K562 (cell line): Measurements from ENCODE around the gene GALM. TPM values are rescaled to one million over a fixed set of nuclear protein-coding genes. Genes with fewer than 3 reads are reported as not detected.

Source experiments
- ATAC-seq: fragments of 200-7000 bp; cut with Tn5 transposase; 3 replicates; pipeline ENCODE4 v1.9.1; 2020; ENCODE audit warnings: moderate library complexity
- BruUV-seq: library from RNA; stranded (reverse); fragments of 400-500 nt; replicated peaks from 2 replicates; lab custom pipeline; 2021; lab: Mats Ljungman, UMichigan
- CTCF ChIA-PET: fragments of 300-600 bp; formaldehyde crosslinking; extraction: SDS; loops from one replicate; lab custom pipeline; 2021; ENCODE audit warnings: low intra/inter-chr PET ratio; lab: Yijun Ruan, JAX
- POLR2A ChIA-PET: fragments of 300-600, 350-650 bp; sonication (Branson Sonifier 250); formaldehyde crosslinking; extraction: SDS; loops from one replicate; lab custom pipeline; 2021; ENCODE audit warnings: antibody characterized with exemption, inconsistent platforms; lab: Yijun Ruan, JAX
- DNase-seq, 4 experiments: peaks; one replicate each; pipeline versions ENCODE4 v3.0.0 to v3.0.0-alpha.2; 2011 to 2018; ENCODE audit warnings: low spot score in 3 of 4, mixed read lengths in 3 of 4; ENCODE audit errors: extremely low read depth in 1 of 4
- FAIRE-seq: peaks from 2 replicates; lab custom pipeline; 2011; peaks lifted over from hg19 to GRCh38; lab: Jason Lieb, UNC
- H2AFZ ChIP-seq: 2 replicates; pipeline ENCODE4 v1.6.0; 2011; ENCODE audit warnings: low read depth, low read length, control low read depth, inconsistent platforms
- H3K27ac ChIP-seq: fragments of 200-600 bp; 3 replicates; pipeline ENCODE4 v1.8.0; 2011; ENCODE audit warnings: low read depth, mild to moderate bottlenecking, control low read depth, inconsistent platforms, low read length, moderate library complexity, mixed read lengths; ENCODE audit errors: extremely low read depth
- H3K27me3 ChIP-seq, 2 experiments: fragments of 300-600 bp in 1 of 2; 2 replicates in 1 of 2; 3 replicates in 1 of 2; pipeline versions ENCODE4 v1.6.0 to v1.8.0; 2011; ENCODE audit warnings: inconsistent platforms in 2 of 2, low read length in 2 of 2, mild to moderate bottlenecking in 1 of 2, mixed read lengths in 1 of 2, moderate library complexity in 1 of 2; ENCODE audit not compliant: control insufficient read depth in 2 of 2, insufficient read depth in 2 of 2
- H3K36me3 ChIP-seq: fragments of 300-600 bp; 3 replicates; pipeline ENCODE4 v1.8.0; 2011; ENCODE audit warnings: mild to moderate bottlenecking, low read length, inconsistent platforms; ENCODE audit not compliant: control insufficient read depth, insufficient read depth
- H3K4me1 ChIP-seq, 2 experiments: fragments of 200-600 bp in 1 of 2; replicated peaks in 1 of 2; 2 replicates in 1 of 2; 3 replicates in 1 of 2; pipeline versions ENCODE4 v1.5.1 to v1.8.0; 2011; ENCODE audit warnings: inconsistent platforms in 2 of 2, low read length in 2 of 2, mild to moderate bottlenecking in 1 of 2, mixed read lengths in 1 of 2, moderate library complexity in 1 of 2; ENCODE audit not compliant: control insufficient read depth in 2 of 2, insufficient read depth in 2 of 2
- H3K4me2 ChIP-seq: 2 replicates; pipeline ENCODE4 v1.6.1; 2011; ENCODE audit warnings: low read length, control low read depth, inconsistent platforms, mixed read lengths; ENCODE audit not compliant: insufficient read depth
- H3K4me3 ChIP-seq: fragments of 200-600 bp; sonication (generic), shearing (Covaris generic); 2 replicates; pipeline ENCODE4 v1.5.1; 2016; ENCODE audit warnings: control low read depth, inconsistent platforms
- H3K79me2 ChIP-seq: fragments of 200-600 bp; 3 replicates; pipeline ENCODE4 v1.8.0; 2011; ENCODE audit warnings: low read length, inconsistent platforms; ENCODE audit not compliant: control insufficient read depth, insufficient read depth
- H3K9ac ChIP-seq, 2 experiments: 2 replicates each; pipeline versions ENCODE4 v1.6.0 to v1.6.1; 2011; ENCODE audit warnings: low read depth in 2 of 2, low read length in 2 of 2, control low read depth in 1 of 2, inconsistent platforms in 1 of 2, mild to moderate bottlenecking in 1 of 2, mixed read lengths in 1 of 2; ENCODE audit not compliant: insufficient read depth in 1 of 2
- H3K9me1 ChIP-seq: one replicate; pipeline ENCODE4 v1.6.0; 2011; ENCODE audit warnings: inconsistent platforms, mild to moderate bottlenecking, low read length, moderate library complexity; ENCODE audit not compliant: control insufficient read depth, insufficient read depth
- H3K9me3 ChIP-seq: replicated peaks from 2 replicates; pipeline ENCODE4 v1.5.1; 2011; ENCODE audit warnings: low read depth, low read length, inconsistent platforms; ENCODE audit not compliant: control insufficient read depth, insufficient read depth
- H4K20me1 ChIP-seq: replicated peaks from 2 replicates; pipeline ENCODE4 v1.6.1; 2011; ENCODE audit warnings: low read length, inconsistent platforms, mixed read lengths; ENCODE audit not compliant: control insufficient read depth, insufficient read depth
- ADNP ChIP-seq: fragments of 200-800 bp; sonication (Bioruptor generic); IDR thresholded peaks from 2 replicates; pipeline ENCODE4 v1.6.1; 2016; ENCODE audit warnings: missing genetic modification characterization, missing compliant biosample characterization
- BCL6 ChIP-seq: fragments of 250-450 bp; sonication (Bioruptor Pico); IDR thresholded peaks from 2 replicates; pipeline ENCODE4 v1.4.0; 2020
- CBFA2T2 ChIP-seq: fragments of 450-650 bp; conservative IDR thresholded peaks from 2 replicates; pipeline ENCODE4 v1.6.1; 2017; ENCODE audit warnings: mild to moderate bottlenecking
- DPF2 ChIP-seq: fragments of 450-650 bp; IDR thresholded peaks from 2 replicates; pipeline ENCODE4 v1.6.1; 2016
- FOXP1 ChIP-seq: sonication (generic); formaldehyde crosslinking; IDR thresholded peaks from 2 replicates; pipeline ENCODE4 v1.8.0; 2022; ENCODE audit warnings: mild to moderate bottlenecking, missing genetic modification reagents
- HDAC6 ChIP-seq: IDR thresholded peaks from 2 replicates; pipeline ENCODE4 v1.6.1; 2012; ENCODE audit warnings: low read depth, mild to moderate bottlenecking, control low read depth, inconsistent platforms, low read length, moderate library complexity
- KDM1A ChIP-seq, 2 experiments: fragments of 450-650 bp; IDR thresholded peaks; 2 replicates each; pipeline ENCODE4 v1.6.1; 2016; ENCODE audit warnings: mild to moderate bottlenecking in 2 of 2
- MAFF ChIP-seq: IDR thresholded peaks from 2 replicates; pipeline ENCODE4 v1.6.1; 2012; ENCODE audit warnings: low read length, improper control_type of control experiment
- PATZ1 ChIP-seq: fragments of 250-450 bp; sonication (Bioruptor Pico); IDR thresholded peaks from 2 replicates; pipeline ENCODE4 v1.5.0; 2020; ENCODE audit warnings: mild to moderate bottlenecking, borderline replicate concordance
- PCBP2 ChIP-seq: fragments of 200-400 bp; formaldehyde crosslinking; IDR thresholded peaks from 2 replicates; pipeline ENCODE4 v1.6.1; 2018; ENCODE audit warnings: low read length, low read depth, mild to moderate bottlenecking, moderate library complexity; ENCODE audit not compliant: poor library complexity, severe bottlenecking
- STAG1 ChIP-seq: sonication (generic); formaldehyde crosslinking; IDR thresholded peaks from 2 replicates; pipeline ENCODE4 v1.5.0; 2020; ENCODE audit warnings: missing genetic modification reagents, borderline replicate concordance
- STAT5A ChIP-seq: IDR thresholded peaks from 2 replicates; pipeline ENCODE4 v1.6.1; 2012; ENCODE audit warnings: low read length, inconsistent platforms, borderline replicate concordance
- TCF15 ChIP-seq: fragments of 250-450 bp; sonication (Bioruptor Pico); IDR thresholded peaks from 2 replicates; pipeline ENCODE4 v1.8.0; 2022; ENCODE audit warnings: moderate library complexity, mild to moderate bottlenecking, inconsistent platforms
- ZNF143 ChIP-seq: sonication (generic); formaldehyde crosslinking; IDR thresholded peaks from 2 replicates; pipeline ENCODE4 v1.9.0; 2022; ENCODE audit warnings: mild to moderate bottlenecking, missing genetic modification reagents
- ZNF445 ChIP-seq: fragments of 250-450 bp; sonication (Bioruptor Pico); IDR thresholded peaks from 2 replicates; pipeline ENCODE4 v1.4.0; 2020; ENCODE audit warnings: low read depth, mild to moderate bottlenecking, moderate library complexity
- WGBS: fragments of 100-300 bp; shearing (Covaris generic); methylation state at CpG from one replicate; pipeline ENCODE4 v1.1.6; 2016; ENCODE audit warnings: low coverage, mixed read lengths; ENCODE audit not compliant: insufficient coverage; ENCODE audit errors: missing lambda C conversion rate; 5-methylcytosine and 5-hydroxymethylcytosine counted together
- in situ Hi-C: fragments of 300-500 bp; cut with MboI; formaldehyde crosslinking; loops from 4 replicates; pipeline ENCODE4 v1.15.0; 2018; ENCODE audit warnings: inconsistent platforms, mixed read lengths
- intact Hi-C: fragments of 100-400 bp; cut with micrococcal nuclease; formaldehyde crosslinking; loops from 2 replicates; pipeline ENCODE4 v1.14.2; 2022
- polyA plus RNA-seq, 8 experiments: library from polyadenylated mRNA; depleted of rRNA in 4 of 8; stranded (reverse) in 5 of 8; unstranded in 3 of 8; fragments of >200 nt; fragmentation: Nextera tagmentation in 2 of 8; fragmentation: Illumina TruSeq in 1 of 8; extraction: Ambion mirVana in 2 of 8; extraction: Trizol in 1 of 8; gene quantifications; 2 replicates each; pipeline versions ENCODE4 v1.2.1 to v1.2.3, GENCODE V29; 2011 to 2014; ENCODE audit warnings: inconsistent platforms in 1 of 8, missing spikeins in 1 of 8
- total RNA-seq, 7 experiments: library from RNA; depleted of rRNA in 6 of 7; stranded (reverse); fragments of >200 nt in 6 of 7; fragmentation: Illumina TruSeq in 2 of 7; extraction: Trizol in 2 of 7; gene quantifications; 2 replicates each; pipeline versions ENCODE4 v1.2.1 to v1.2.3, GENCODE V29; 2011 to 2021; ENCODE audit warnings: low replicate concordance in 1 of 7
- TF ChIP-seq, protein P1 (sequence below): fragments of 150-350 bp; IDR thresholded peaks from 2 replicates; pipeline ENCODE4 v1.6.1; 2014; ENCODE audit warnings: low read depth, mild to moderate bottlenecking, low read length, borderline replicate concordance

The GALM gene
- total and polyA plus RNA-seq, 9 of the 15 experiments (the other 6 are each of a cell fraction or from before 2014, with no cell fraction given), result 22.1 to 51.7 (median 27.9) TPM

GRCh38 chr2:38712413-38712812, 46.5 kb downstream of the GALM start (continued):
- TF ChIP-seq, protein P1, sequence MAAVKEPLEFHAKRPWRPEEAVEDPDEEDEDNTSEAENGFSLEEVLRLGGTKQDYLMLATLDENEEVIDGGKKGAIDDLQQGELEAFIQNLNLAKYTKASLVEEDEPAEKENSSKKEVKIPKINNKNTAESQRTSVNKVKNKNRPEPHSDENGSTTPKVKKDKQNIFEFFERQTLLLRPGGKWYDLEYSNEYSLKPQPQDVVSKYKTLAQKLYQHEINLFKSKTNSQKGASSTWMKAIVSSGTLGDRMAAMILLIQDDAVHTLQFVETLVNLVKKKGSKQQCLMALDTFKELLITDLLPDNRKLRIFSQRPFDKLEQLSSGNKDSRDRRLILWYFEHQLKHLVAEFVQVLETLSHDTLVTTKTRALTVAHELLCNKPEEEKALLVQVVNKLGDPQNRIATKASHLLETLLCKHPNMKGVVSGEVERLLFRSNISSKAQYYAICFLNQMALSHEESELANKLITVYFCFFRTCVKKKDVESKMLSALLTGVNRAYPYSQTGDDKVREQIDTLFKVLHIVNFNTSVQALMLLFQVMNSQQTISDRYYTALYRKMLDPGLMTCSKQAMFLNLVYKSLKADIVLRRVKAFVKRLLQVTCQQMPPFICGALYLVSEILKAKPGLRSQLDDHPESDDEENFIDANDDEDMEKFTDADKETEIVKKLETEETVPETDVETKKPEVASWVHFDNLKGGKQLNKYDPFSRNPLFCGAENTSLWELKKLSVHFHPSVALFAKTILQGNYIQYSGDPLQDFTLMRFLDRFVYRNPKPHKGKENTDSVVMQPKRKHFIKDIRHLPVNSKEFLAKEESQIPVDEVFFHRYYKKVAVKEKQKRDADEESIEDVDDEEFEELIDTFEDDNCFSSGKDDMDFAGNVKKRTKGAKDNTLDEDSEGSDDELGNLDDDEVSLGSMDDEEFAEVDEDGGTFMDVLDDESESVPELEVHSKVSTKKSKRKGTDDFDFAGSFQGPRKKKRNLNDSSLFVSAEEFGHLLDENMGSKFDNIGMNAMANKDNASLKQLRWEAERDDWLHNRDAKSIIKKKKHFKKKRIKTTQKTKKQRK, result no peak

DNA sequence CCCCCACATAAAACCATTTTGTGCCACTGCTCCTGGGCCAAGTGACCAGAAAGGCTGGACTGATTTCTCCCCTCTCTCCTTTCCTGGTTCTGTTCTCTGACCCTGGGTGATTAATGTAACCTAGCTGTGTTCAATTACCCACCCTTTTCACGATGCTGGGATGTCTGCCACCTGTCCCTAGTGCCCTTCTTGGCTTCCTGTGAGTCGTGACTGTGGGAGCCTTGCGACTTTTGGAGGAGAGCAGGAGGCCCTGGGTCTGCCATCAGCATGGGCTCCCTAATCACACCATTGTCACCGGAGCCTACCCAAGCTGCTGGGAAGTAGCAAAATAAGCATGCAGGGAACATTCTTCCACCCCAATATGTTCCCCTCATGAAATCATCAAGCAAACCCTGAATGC, 47.0 kb downstream of the GALM start:
- POLR2A ChIA-PET, result no interaction called here
- Histone ChIP-seq H3K27me3 (no peaks in the 10 kb centered on the region), H3K36me3 (no peaks in the 10 kb centered on the region; the same call in 2 of the 3 replicates), H3K9me3 (no peaks in the 10 kb centered on the region), H3K79me2 (no peaks in the 10 kb centered on the region), H3K27ac (no peak overlapping the region), H3K4me1 (no peaks in the 10 kb centered on the region; a peak in 1 of 5 replicates), H3K9me1 (no peaks in the 10 kb centered on the region), H3K9ac (no peak overlapping the region), H2AFZ (no peak overlapping the region), H3K4me2 (no peak overlapping the region), H4K20me1 (no peaks in the 10 kb centered on the region), H3K4me3 (no peak overlapping the region)
- intact Hi-C loops, result no loop called here
- ATAC-seq (no peak), FAIRE-seq (no peak), DNase-seq (no peak)
- BruUV-seq, result no TSS peak
- CTCF ChIA-PET, result no interaction called here
- no peak for TF ChIP-seq STAT5A
- no peak for TF ChIP-seq FOXP1 (CRISPR knock-in tag)
- no peak for TF ChIP-seq PCBP2
- TF ChIP-seq DPF2, result no peak
- no peak for TF ChIP-seq PATZ1
- no peak for TF ChIP-seq TCF15 (CRISPR knock-in tag)
- TF ChIP-seq ZNF445 (CRISPR knock-in tag), result no peak
- TF ChIP-seq BCL6 (CRISPR knock-in tag), result no peak
- TF ChIP-seq HDAC6, result no peak
- no peak for TF ChIP-seq MAFF
- TF ChIP-seq ZNF143 (CRISPR knock-in tag), result no peak
- TF ChIP-seq CBFA2T2, result no peak
- TF ChIP-seq STAG1, result no peak
- no peak for TF ChIP-seq ADNP (tag)
- no peak for TF ChIP-seq KDM1A (IDR thresholded peaks at IDR 0.05)
- in situ Hi-C loops, result loop anchor here (5.0 kb wide), 1 partner anchor 41 kb away; no protein-coding TSS in a partner anchor
- WGBS, result 50% methylated on average over 4 of the region's 4 CpGs
